K562 (cell line): ENCODE data around the gene MC1R. TPM values are rescaled to one million over a fixed set of nuclear protein-coding genes. Genes with fewer than 3 reads are reported as not detected.

Experiments
- CCAR2 ChIP-seq: fragments of 200-400 bp; formaldehyde crosslinking; IDR thresholded peaks from 2 replicates; pipeline ENCODE4 v1.6.1; 2017; ENCODE audit warnings: mild to moderate bottlenecking, low read depth, low read length
- GATAD2A ChIP-seq: fragments of 450-650 bp; IDR thresholded peaks from 2 replicates; pipeline ENCODE4 v1.6.1; 2017
- MEIS2 ChIP-seq: fragments of 450-650 bp; IDR thresholded peaks from 2 replicates; pipeline ENCODE4 v1.6.1; 2014; ENCODE audit warnings: mild to moderate bottlenecking; ENCODE audit not compliant: partially characterized antibody
- NCOA6 ChIP-seq: fragments of 450-650 bp; IDR thresholded peaks from 2 replicates; pipeline ENCODE4 v1.6.1; 2017; ENCODE audit warnings: mild to moderate bottlenecking
- PHF20 ChIP-seq: fragments of 450-650 bp; IDR thresholded peaks from 2 replicates; pipeline ENCODE4 v1.6.1; 2018; ENCODE audit not compliant: partially characterized antibody
- RFX1 ChIP-seq: fragments of 450-650 bp; IDR thresholded peaks from 2 replicates; pipeline ENCODE4 v1.6.1; 2016; ENCODE audit warnings: mild to moderate bottlenecking, moderate library complexity
- YY1 ChIP-seq, 3 experiments: IDR thresholded peaks; 2 replicates each; pipeline ENCODE4 v1.6.1; 2011; ENCODE audit warnings: low read length in 2 of 3, mild to moderate bottlenecking in 2 of 3, moderate library complexity in 2 of 3, borderline replicate concordance in 1 of 3, control low read depth in 1 of 3, low read depth in 1 of 3; ENCODE audit not compliant: insufficient read depth in 3 of 3, insufficient replicate concordance in 2 of 3, control insufficient read depth in 1 of 3, insufficient read length in 1 of 3; ENCODE audit errors: extremely low read depth in 1 of 3
- ZKSCAN1 ChIP-seq: fragments of 150-350 bp; IDR thresholded peaks from 2 replicates; pipeline ENCODE4 v1.6.1; 2016; ENCODE audit warnings: low read depth, low read length
- ZNF121 ChIP-seq: sonication (generic); formaldehyde crosslinking; conservative IDR thresholded peaks from 2 replicates; pipeline ENCODE4 v1.8.0; 2022; ENCODE audit warnings: missing genetic modification reagents
- ZNF133 ChIP-seq: fragments of 250-450 bp; sonication (Bioruptor Pico); IDR thresholded peaks from 2 replicates; pipeline ENCODE4 v1.4.0; 2020; ENCODE audit warnings: mild to moderate bottlenecking
- ZNF395 ChIP-seq: fragments of 200-800 bp; sonication (Bioruptor generic); IDR thresholded peaks from 2 replicates; pipeline ENCODE4 v1.6.1; 2017; ENCODE audit warnings: missing genetic modification characterization, missing compliant biosample characterization
- ZNF398 ChIP-seq: fragments of 250-450 bp; sonication (Bioruptor Pico); IDR thresholded peaks from 2 replicates; pipeline ENCODE4 v1.8.0; 2021; ENCODE audit warnings: moderate library complexity, mild to moderate bottlenecking, inconsistent platforms
- polyA plus RNA-seq, 8 experiments: library from polyadenylated mRNA; depleted of rRNA in 4 of 8; stranded (reverse) in 5 of 8; unstranded in 3 of 8; fragments of >200 nt; fragmentation: Nextera tagmentation in 2 of 8; fragmentation: Illumina TruSeq in 1 of 8; extraction: Ambion mirVana in 2 of 8; extraction: Trizol in 1 of 8; gene quantifications; 2 replicates each; pipeline versions ENCODE4 v1.2.1 to v1.2.3, GENCODE V29; 2011 to 2014; ENCODE audit warnings: inconsistent platforms in 1 of 8, missing spikeins in 1 of 8
- total RNA-seq, 7 experiments: library from RNA; depleted of rRNA in 6 of 7; stranded (reverse); fragments of >200 nt in 6 of 7; fragmentation: Illumina TruSeq in 2 of 7; extraction: Trizol in 2 of 7; gene quantifications; 2 replicates each; pipeline versions ENCODE4 v1.2.1 to v1.2.3, GENCODE V29; 2011 to 2021; ENCODE audit warnings: low replicate concordance in 1 of 7
- TF ChIP-seq, protein P1 (sequence below): fragments of 250-450 bp; sonication (Bioruptor Pico); IDR thresholded peaks from 2 replicates; pipeline ENCODE4 v1.4.0; 2020; ENCODE audit warnings: mild to moderate bottlenecking
- TF ChIP-seq, protein P2 (sequence below): sonication (generic); formaldehyde crosslinking; IDR thresholded peaks from 2 replicates; pipeline ENCODE4 v1.8.0; 2022; ENCODE audit warnings: missing genetic modification reagents, mild to moderate bottlenecking, borderline replicate concordance
- TF ChIP-seq, protein P3 (sequence below), 2 experiments: fragments of 450-650 bp in 1 of 2; IDR thresholded peaks; 2 replicates each; pipeline ENCODE4 v1.6.1; 2011 to 2017; ENCODE audit warnings: low read depth in 2 of 2, antibody characterized with exemption in 1 of 2, borderline replicate concordance in 1 of 2, low read length in 1 of 2, mild to moderate bottlenecking in 1 of 2, mixed read lengths in 1 of 2; ENCODE audit not compliant: control insufficient read depth in 1 of 2

The MC1R gene
- total and polyA plus RNA-seq, 9 of the 15 experiments (the other 6 are each of a cell fraction or from before 2014, with no cell fraction given): 0.14 to 5.3 (median 2.5) TPM; not detected in 1

DNA sequence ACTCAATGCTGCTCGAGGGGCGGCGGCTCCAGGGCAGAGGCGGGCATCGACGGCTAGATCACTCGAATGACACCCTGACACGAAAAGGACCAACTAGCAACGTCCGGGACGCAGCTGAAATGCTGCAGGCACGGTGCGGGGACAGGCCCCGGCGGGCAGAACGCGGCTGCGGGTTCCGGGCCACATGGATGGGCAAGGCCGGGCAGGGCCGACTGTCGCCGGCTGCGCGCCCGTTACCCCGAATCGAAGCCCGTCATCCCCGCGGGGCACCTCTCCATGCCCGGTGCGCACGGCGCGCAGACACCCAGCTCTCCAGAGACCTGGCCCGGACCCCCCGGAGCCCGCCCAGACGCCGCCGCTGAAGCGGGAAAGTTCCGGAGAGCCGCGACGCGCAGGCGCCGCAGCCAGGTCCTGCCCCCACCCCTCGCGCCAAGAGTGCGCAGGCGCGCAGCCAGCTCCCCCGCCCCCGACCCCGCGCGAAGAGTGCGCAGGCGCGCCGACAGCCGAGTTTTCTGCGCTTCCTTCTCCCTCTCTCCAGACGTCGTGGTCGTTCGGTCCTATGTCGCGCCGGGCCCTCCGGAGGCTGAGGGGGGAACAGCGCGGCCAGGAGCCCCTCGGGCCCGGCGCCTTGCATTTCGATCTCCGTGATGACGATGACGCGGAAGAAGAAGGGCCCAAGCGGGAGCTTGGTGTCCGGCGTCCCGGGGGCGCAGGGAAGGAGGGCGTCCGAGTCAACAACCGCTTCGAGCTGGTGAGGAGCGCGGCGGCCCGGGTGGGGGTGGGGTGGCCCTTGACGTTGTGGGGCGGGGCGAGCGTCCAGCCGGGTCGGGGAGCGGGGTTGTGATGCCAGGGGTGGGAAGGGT, 45.3 kb upstream of the MC1R start, which contains the start of gene TCF25 (continued):
- TF ChIP-seq, protein P1, sequence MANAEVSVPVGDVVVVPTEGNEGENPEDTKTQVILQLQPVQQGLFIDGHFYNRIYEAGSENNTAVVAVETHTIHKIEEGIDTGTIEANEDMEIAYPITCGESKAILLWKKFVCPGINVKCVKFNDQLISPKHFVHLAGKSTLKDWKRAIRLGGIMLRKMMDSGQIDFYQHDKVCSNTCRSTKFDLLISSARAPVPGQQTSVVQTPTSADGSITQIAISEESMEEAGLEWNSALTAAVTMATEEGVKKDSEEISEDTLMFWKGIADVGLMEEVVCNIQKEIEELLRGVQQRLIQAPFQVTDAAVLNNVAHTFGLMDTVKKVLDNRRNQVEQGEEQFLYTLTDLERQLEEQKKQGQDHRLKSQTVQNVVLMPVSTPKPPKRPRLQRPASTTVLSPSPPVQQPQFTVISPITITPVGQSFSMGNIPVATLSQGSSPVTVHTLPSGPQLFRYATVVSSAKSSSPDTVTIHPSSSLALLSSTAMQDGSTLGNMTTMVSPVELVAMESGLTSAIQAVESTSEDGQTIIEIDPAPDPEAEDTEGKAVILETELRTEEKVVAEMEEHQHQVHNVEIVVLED: peak; percentile 20; the same call in 1 of the 2 replicates
- TF ChIP-seq ZNF395: peak; percentile 88; the same call in 1 of the 2 replicates
- TF ChIP-seq NCOA6: peak; percentile 88
- no peak for TF ChIP-seq ZKSCAN1
- TF ChIP-seq YY1 (IDR thresholded peaks at IDR 0.05; ENCODE audit: borderline replicate concordance in 1 of 3, control insufficient read depth in 1 of 3, extremely low read depth in 1 of 3, insufficient read depth in 3 of 3, insufficient read length in 1 of 3, insufficient replicate concordance in 2 of 3, low read depth in 1 of 3, low read length in 2 of 3): peak in 1 of 3 experiments; percentile 11
- TF ChIP-seq ZNF133 (CRISPR knock-in tag): no peak
- no peak for TF ChIP-seq ZNF398 (CRISPR knock-in tag)
- no peak for TF ChIP-seq CCAR2
- TF ChIP-seq, protein P2, sequence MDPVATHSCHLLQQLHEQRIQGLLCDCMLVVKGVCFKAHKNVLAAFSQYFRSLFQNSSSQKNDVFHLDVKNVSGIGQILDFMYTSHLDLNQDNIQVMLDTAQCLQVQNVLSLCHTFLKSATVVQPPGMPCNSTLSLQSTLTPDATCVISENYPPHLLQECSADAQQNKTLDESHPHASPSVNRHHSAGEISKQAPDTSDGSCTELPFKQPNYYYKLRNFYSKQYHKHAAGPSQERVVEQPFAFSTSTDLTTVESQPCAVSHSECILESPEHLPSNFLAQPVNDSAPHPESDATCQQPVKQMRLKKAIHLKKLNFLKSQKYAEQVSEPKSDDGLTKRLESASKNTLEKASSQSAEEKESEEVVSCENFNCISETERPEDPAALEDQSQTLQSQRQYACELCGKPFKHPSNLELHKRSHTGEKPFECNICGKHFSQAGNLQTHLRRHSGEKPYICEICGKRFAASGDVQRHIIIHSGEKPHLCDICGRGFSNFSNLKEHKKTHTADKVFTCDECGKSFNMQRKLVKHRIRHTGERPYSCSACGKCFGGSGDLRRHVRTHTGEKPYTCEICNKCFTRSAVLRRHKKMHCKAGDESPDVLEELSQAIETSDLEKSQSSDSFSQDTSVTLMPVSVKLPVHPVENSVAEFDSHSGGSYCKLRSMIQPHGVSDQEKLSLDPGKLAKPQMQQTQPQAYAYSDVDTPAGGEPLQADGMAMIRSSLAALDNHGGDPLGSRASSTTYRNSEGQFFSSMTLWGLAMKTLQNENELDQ (CRISPR knock-in tag): no peak
- TF ChIP-seq MEIS2: peak; percentile 51
- TF ChIP-seq GATAD2A: 0 out of 2 replicates have a peak, but pooled peaks have one; percentile 16
- TF ChIP-seq RFX1: no peak
- TF ChIP-seq, protein P3, sequence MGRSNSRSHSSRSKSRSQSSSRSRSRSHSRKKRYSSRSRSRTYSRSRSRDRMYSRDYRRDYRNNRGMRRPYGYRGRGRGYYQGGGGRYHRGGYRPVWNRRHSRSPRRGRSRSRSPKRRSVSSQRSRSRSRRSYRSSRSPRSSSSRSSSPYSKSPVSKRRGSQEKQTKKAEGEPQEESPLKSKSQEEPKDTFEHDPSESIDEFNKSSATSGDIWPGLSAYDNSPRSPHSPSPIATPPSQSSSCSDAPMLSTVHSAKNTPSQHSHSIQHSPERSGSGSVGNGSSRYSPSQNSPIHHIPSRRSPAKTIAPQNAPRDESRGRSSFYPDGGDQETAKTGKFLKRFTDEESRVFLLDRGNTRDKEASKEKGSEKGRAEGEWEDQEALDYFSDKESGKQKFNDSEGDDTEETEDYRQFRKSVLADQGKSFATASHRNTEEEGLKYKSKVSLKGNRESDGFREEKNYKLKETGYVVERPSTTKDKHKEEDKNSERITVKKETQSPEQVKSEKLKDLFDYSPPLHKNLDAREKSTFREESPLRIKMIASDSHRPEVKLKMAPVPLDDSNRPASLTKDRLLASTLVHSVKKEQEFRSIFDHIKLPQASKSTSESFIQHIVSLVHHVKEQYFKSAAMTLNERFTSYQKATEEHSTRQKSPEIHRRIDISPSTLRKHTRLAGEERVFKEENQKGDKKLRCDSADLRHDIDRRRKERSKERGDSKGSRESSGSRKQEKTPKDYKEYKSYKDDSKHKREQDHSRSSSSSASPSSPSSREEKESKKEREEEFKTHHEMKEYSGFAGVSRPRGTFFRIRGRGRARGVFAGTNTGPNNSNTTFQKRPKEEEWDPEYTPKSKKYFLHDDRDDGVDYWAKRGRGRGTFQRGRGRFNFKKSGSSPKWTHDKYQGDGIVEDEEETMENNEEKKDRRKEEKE (IDR thresholded peaks at IDR 0.05; ENCODE audit: borderline replicate concordance in 1 of 2, control insufficient read depth in 1 of 2, low read depth in 2 of 2, low read length in 1 of 2): no peak
- no peak for TF ChIP-seq ZNF121 (CRISPR knock-in tag)
- TF ChIP-seq PHF20: peak; percentile 72
